Thoracic aorta (tissue), 2 donors: ENCODE measurements around the gene RUNDC1. TPM values are rescaled to one million over a fixed set of nuclear protein-coding genes. Genes with fewer than 3 reads are reported as not detected.
A peak's percentile ranks its signal among the peaks of the same experiment; 100 is the strongest.
"Not testable (repeated sequence)": the region's sequence is repeated elsewhere in the genome, so short reads cannot be mapped to it uniquely, and the experiment has no call there.

Source experiments
- ATAC-seq: fragments of 150-250 bp; one replicate; pipeline ENCODE4 v1.8.0; 2017; ENCODE audit warnings: low read depth; ENCODE audit not compliant: insufficient number of reproducible peaks, low FRiP score
- DNase-seq: peaks from one replicate; pipeline ENCODE4 v3.0.0-alpha.2; 2020; ENCODE audit warnings: low spot score
- H3K27ac ChIP-seq, 2 donors: fragments of 200-600 bp; sonication (generic); 1 replicate in 1 of 2; 2 replicates in 1 of 2; pipeline ENCODE4 v1.5.1; 2016; ENCODE audit warnings: mild to moderate bottlenecking in 2 of 2, moderate library complexity in 2 of 2
- H3K27me3 ChIP-seq: fragments of 200-600 bp; sonication (generic); replicated peaks from 2 replicates; pipeline ENCODE4 v1.6.0; 2016; ENCODE audit warnings: mild to moderate bottlenecking; ENCODE audit not compliant: insufficient read depth
- H3K36me3 ChIP-seq: fragments of 200-600 bp; sonication (generic); one replicate; pipeline ENCODE4 v1.5.1; 2016
- H3K4me1 ChIP-seq, 2 donors: fragments of 200-600 bp; sonication (generic); 1 replicate in 1 of 2; 2 replicates in 1 of 2; pipeline versions ENCODE4 v1.5.1 to v1.6.0; 2016; ENCODE audit warnings: low read depth in 2 of 2, mild to moderate bottlenecking in 1 of 2; ENCODE audit not compliant: control insufficient read depth in 1 of 2
- H3K4me3 ChIP-seq: fragments of 200-600 bp; sonication (generic); 2 replicates; pipeline ENCODE4 v1.5.1; 2016; ENCODE audit warnings: mild to moderate bottlenecking
- H3K9me3 ChIP-seq: fragments of 200-600 bp; sonication (generic); 2 replicates; pipeline ENCODE4 v1.5.1; 2016
- CTCF ChIP-seq: fragments of 200-600 bp; sonication (generic); IDR thresholded peaks from one replicate; pipeline ENCODE4 v1.5.1; 2019; ENCODE audit warnings: antibody characterized with exemption
- total RNA-seq, 2 donors: library from RNA; depleted of rRNA; stranded (reverse); fragments of >200 nt; gene quantifications; one replicate each; pipeline versions ENCODE4 v1.1.0 to v1.2.3, GENCODE V29; 2016

Gene RUNDC1
- total RNA-seq, 2 donors from 2014 or later = 16.6 to 17.9 TPM

GRCh38 chr17:42975265-42975664 is 5.1 kb upstream of the RUNDC1 start:
- peaks cover 0 to 11% of the 10 kb centered on the region in 2 donors for H3K4me1 ChIP-seq
- H3K27me3 ChIP-seq = no peaks in the 10 kb centered on the region
- no peaks in the 10 kb centered on the region for H3K9me3 ChIP-seq
- no peaks in the 10 kb centered on the region for H3K36me3 ChIP-seq
- no peak for DNase-seq
- no peak overlapping the region for H3K4me3 ChIP-seq
- ATAC-seq = no peak
- H3K27ac ChIP-seq = no peak overlapping the region
- no peak for TF ChIP-seq CTCF

GRCh38 chr17:42975701-42976100 is 4.7 kb upstream of the RUNDC1 start:
- not testable (repeated sequence) for H3K36me3 ChIP-seq, H3K9me3 ChIP-seq

GRCh38 chr17:42979511-42980273 is 673 bp upstream of the RUNDC1 start, which contains the start of gene PTGES3L:
Gene PTGES3L, minus strand, starts transcription at chr17:42980080. Its CDS starts 27 bp downstream, at chr17:42980053.
- Histone ChIP-seq H3K4me3 (peak within 1 kb of the TSS; percentile 82), H3K27ac (peak within 1 kb of the TSS; percentile 61 to 65), H3K9me3 (no peaks in the 10 kb centered on the region), H3K4me1 (peaks cover 5 to 21% of the 10 kb centered on the region in 2 donors), H3K27me3 (no peaks in the 10 kb centered on the region), H3K36me3 (no peaks in the 10 kb centered on the region)
- DNase-seq = peak; percentile 22
- TF ChIP-seq CTCF = no peak
- ATAC-seq = peak; percentile 42

More at GRCh38 chr17:42975701-42976100, 4.7 kb upstream of the RUNDC1 start:
- DNase-seq, H3K4me3 ChIP-seq, ATAC-seq, H3K27ac ChIP-seq, H3K27me3 ChIP-seq: not testable (repeated sequence)
- peaks cover 0 to 11% of the 10 kb centered on the region in 2 donors for H3K4me1 ChIP-seq

GRCh38 chr17:42980766-42981397 is 517 bp downstream of the RUNDC1 start:
- Histone ChIP-seq H3K36me3 (peaks cover 3% of the 10 kb centered on the region), H3K9me3 (no peaks in the 10 kb centered on the region), H3K27me3 (no peaks in the 10 kb centered on the region), H3K4me1 (peaks cover 5 to 25% of the 10 kb centered on the region in 2 donors), H3K27ac (peak overlapping the region; percentile 61 to 65), H3K4me3 (peak overlapping the region; percentile 82)
- no peak for DNase-seq
- ATAC-seq = no peak
- no peak for TF ChIP-seq CTCF

- Histone ChIP-seq H3K9me3 (no peaks in the 10 kb centered on the region), H3K36me3 (peaks cover 5% of the 10 kb centered on the region), H3K27me3 (no peaks in the 10 kb centered on the region), H3K27ac (no peak overlapping the region), H3K4me3 (no peak overlapping the region), H3K4me1 (peaks cover 5 to 25% of the 10 kb centered on the region in 2 donors)
- no peak for ATAC-seq
- DNase-seq = no peak
- TF ChIP-seq CTCF = no peak
These were observed 1.9 kb downstream of the RUNDC1 start for GRCh38 chr17:42982266-42982665.
